Stimulated activated CD4-positive, alpha-beta T cell treated with anti-CD3 and anti-CD28 coated beads, Interleukin-4, amount 100 ng/mL, for 4 hours (primary cell): Measurements from ENCODE around the gene FBXO22.
A peak's percentile ranks its signal among the peaks of the same experiment; 100 is the strongest.
"Not testable (repeated sequence)": the region's sequence is repeated elsewhere in the genome, so short reads cannot be mapped to it uniquely, and the experiment has no call there.

Experiments used
- DNase-seq, 2 experiments: peaks; one replicate each; pipeline ENCODE4 v3.0.0-alpha.2; 2020

FBXO22 gene

DNA sequence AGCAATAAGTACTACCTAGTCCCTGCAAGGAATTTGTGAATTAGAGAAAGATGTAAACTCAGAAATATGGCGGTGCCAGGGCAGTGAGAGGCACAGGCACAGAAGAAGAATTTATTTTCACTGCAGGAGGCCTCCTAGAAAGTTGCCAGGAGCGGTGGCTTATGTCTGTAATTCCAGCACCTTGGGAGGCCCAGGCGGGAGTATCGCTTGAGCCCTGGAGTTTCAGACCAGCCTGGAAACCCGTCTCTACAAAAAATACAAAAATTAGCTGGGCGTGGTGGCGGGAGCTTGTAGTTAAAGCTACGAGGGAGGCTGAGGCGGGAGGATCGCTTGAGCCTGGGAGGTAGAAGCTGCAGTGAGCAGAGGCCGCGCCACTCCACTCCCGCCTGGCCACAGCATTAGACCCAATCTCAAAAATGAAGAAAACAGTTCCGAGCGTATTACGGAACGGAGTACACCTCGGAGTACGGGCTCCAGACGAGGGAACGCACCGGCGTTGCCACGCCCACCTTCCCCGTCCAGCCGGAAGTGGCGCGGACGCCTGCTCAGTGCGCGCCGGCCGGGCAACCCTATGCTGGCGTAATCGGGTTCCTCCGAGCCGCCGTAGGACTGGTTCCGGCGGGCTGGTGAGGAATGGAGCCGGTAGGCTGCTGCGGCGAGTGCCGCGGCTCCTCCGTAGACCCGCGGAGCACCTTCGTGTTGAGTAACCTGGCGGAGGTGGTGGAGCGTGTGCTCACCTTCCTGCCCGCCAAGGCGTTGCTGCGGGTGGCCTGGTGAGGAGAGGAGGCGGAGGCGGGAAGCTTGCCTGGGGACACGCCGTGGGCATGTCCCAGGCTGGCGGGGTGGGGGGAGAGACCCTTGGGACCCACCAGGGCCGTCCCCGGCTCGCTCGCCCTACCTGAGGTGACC, at the start of gene FBXO22:
FBXO22 (plus strand) TSS at position 548 of the 909 bp plus-strand sequence; CDS start at position 634, 86 bp downstream.
- peak; percentile 84 to 89 for DNase-seq

DNA sequence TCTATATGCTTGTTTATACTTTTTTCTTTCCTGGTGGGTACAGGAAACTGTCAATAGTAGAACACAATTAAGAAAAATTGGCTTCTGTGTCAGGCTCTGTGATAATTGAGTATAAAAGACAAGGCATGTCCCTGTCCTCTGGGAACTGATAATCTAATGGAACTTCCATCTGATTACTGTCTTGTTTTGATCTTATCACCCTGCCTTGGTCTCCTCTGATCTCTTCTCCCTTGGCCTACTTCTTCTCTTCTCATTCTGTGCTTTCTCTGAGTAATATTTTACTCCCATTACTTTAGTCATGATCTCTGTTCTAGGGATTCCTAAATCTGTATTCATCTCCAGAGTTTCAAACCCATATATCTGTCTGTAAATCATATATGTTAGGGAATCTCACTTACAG, 45.8 kb upstream of the FBXO22 start:
- no peak for DNase-seq

DNA sequence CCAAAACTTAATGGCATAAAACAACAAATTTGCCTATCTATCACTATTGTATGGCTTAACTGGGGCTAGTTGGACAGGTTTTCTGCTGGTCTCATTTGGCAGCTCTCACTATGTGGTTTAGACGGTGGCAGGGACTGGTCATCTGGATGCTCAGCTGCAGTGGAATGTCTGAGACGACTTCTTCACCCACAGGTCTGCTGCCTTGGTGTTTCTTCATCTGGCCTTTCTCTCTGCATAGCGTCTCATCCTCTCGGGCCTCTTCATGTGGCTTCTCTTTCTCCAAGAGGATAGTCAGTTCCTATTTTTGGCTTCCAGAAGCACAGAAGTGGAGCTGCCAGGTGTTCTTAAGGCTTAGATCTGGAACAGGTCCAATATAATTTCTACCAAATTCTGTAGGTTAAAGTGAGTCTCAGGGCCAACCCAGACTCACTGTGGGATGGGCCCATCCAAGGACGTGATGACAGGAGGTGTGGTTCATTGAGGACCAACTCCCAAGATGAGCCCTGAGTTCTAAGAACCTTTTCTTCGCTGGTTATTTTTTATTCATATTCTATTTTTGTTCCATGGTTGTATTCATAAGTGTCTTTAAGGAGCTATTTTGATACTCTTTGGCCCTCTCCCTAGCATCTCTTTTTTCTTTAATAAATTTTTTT, 41.8 kb upstream of the FBXO22 start:
- DNase-seq: no peak

DNA sequence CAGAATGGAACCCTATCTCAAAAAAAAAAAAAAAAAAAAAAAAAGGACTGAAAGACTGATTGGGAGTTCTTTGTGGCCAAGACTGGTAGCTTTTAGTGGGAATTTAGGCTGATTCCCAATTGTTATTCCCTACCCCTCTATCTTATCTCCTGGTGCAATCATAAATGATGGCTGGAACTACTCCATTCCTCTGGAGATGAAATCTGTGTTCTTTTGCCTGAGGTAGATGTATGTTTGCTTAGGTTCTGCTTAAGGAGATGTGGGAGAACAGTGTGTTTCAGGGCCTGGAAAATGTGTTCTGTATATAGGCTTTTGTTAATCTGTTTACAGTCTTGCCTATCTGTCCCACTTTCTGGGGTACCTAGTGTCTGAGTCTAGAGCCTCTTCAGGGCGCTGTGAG, 40.9 kb upstream of the FBXO22 start:
- DNase-seq: no peak

DNA sequence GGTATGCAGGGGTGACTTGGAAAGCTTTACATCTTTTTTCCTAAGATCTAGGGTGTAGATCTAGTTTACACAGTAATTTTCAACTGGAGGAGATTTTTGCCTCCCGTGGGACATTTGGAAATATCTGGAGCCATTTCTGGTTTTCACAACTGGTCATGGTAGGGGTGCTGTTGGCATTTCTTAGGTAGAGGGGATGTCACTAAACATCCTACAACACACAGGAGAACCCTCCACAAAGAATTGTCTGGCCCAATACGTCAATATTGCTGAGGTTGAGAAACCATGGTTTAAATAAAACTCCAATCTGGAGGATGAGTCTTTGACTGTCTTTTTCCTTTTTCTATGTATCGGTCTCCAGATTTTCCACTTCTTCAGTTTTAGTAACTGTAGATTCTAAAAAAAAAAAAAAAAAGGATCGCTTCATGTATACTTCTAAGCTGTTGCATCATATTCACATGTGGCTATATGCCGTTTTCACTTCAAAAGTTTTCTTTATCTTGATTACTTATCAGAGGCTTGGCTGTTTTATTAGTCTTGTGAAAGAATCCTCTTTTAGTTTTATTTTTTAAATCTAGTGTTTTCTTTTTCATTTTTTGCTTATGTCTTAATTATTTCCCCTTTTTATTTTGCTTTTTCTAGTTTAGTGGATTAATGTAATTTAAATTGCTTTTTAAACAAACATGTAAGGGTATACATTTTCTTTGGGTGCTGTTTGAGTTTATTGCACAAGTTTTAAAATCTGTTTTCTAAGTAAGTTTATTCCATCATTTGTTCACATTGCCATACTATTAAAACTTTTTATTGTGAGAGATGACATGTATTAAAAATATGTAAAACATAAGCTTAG, 39.2 kb upstream of the FBXO22 start:
- no peak for DNase-seq

DNA sequence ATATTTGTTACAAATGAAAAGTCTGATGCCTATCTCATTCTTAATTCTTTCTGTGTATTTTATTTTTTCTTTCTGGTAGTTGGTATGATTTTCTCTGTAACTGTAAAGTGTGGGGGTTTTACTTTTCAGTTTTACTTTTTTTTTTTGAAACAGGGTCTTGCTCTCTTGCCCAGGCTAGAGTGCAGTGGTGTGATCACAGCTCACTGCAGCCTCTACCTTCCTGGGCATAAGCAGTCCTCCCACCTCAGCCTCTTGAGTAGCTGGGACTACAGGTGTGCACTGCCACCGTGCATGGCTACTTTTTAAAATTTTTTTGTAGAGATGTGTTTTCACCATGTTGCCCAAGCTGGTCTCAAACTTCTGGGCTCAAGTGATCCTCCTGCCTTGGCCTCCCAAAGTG, 37.6 kb upstream of the FBXO22 start:
- not testable (repeated sequence) for DNase-seq

DNA sequence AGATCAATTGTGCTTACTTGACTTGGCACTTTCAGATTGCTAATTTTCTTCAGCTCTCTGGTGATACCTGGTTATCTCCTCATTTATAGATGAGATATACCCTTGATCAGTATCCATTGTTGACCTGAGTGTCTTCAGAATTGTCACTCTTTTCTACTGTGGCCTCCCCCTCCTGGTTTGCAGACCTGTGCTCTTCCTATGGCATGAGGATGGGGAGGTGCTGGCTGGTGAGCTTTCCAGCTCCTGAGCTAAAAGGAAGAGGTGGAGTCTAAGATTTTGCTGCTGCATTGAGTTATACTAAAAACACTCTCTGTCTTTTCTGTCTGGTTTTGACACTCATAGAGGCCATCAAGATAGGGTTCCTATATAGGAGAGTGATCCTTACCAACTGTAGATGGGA, 36.8 kb upstream of the FBXO22 start:
- no peak for DNase-seq

DNA sequence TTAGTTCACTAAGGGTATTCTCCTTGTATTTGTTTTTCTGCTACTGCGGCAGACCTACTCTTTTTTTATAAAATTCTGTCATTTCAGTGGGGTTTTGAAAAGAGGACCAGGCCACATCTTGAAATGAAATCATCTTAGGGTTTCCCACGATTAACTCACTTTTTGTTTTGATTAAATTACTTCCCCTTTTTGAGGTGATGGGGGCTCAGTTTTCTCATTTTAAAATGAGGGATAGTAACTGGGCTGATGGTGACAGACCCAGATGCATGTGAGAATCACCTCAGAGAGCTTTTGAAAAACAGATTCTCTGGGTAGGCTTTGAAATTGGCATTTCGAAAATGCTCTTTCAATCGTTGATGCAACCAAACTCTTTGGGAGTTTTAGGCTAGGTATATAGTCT, 36.2 kb upstream of the FBXO22 start:
- DNase-seq: no peak

DNA sequence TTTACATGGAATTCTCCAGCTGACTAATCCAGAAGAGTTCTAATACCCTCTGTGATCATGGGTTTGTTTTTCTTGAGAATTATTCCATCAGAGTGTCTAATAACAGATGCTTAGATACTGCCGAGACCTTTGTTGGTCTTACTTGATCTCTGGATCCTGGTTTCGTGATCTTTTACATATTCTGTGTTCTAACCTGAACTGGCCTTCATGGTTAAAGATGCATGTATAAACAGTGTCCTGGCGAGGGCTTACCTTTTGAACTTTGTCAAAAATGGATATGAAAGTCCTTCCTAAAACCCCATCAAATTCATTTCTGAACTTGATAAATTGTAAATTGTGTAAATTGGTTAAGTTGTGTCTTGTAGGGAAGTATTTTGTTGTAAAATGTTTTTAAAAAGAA, 35.7 kb upstream of the FBXO22 start:
- DNase-seq: no peak

DNA sequence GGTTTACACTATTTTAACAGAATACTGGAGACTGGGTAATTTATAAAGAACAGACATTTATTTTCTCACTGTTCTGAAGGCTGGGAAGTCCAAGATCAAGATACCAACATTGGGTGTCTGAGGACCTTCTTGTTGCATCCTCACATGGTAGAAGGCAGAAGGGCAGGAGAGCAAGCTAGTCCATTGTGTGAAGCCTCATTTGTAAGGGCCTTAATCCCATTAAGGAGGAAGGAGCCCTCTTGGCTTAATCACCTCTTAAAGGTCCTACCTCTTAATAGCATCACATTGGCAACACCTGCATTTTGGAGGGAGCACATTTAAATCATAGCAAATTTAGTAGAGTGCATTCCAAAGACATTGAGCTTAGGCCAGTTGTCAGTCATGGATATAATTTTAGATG, 34.2 kb upstream of the FBXO22 start:
- no peak for DNase-seq

DNA sequence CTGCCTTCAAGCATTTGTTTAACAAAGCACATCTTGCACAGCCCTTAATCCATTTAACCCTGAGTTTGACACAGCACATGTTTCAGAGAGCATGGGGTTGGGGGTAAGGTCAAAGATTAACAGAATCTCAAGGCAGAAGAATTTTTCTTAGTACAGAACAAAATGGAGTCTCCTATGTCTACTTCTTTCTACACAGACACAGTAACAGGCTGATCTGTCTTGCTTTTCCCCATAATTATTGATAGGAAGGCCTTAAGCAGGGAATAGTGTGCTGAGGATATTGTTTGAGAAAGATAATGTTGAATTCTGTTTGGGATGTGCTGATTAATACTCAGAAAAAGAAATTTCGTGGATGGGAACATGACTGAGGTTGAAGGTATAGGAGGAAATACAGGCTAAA, 32.1 kb upstream of the FBXO22 start:
- not testable (repeated sequence) for DNase-seq

DNA sequence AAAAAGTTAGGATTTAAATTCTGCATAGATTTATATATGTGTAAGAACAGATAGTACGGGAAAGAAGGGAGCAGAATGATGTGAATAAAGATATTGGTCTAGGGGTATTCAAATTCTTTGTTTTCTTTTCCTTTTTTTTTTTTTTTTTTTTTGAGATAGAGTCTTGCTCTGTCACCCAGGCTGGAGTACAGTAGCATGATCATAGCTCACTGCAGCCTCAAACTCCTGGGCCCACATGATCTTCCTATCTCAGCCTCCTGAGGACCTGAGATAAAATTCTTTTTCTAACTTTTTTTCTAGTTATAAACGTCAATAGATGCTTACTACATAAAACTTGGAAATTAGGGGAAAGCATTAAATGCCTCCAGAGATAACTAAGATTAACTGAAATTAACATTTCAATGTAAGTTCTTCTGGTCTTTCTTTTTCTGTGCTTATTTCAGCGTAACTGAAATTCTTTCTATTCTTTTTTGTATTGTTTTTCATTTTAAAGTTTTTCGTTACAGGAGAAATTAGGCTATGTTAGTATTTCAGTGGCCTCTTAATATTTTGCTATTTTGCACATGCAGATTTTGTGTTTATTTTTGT, 31.2 kb upstream of the FBXO22 start:
- DNase-seq: no peak

DNA sequence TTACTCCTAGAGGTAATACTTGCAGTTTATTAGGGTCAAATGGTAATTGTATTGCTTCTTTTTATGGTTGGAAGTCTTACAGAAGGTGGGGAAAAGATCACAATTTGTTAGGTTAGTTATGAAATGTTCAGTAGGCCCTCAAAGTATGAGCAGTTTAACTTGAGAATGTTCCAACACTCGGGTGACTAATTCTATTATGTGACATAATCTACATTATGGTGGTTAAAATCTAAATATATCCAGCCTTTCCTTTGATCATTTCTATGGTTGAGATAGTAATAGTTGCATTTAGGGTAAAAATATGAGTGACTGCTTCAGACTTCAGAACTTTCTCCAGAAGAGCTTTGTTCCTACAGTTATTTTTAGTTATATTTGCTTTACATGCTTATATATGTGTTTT, 19.6 kb upstream of the FBXO22 start:
- DNase-seq: no peak

DNA sequence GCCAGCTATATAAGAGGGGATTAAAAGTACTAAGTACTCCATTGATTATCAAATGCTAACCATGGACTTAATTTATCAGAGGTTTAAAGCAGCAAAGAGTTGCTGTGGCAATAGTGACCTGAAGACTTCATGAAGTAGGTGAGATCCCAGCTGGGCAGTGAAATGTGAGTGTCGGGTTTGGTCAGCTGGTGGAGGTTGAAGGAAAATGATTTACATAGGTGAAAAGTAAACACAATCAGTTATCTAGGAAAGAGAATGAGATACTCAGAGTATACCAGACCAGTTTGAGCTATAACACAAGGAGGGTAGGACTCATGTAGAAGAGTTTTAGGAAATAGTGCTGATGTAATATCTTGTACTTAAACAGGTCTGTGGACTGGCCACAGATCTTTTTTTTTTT, 16.5 kb upstream of the FBXO22 start:
- no peak for DNase-seq

DNA sequence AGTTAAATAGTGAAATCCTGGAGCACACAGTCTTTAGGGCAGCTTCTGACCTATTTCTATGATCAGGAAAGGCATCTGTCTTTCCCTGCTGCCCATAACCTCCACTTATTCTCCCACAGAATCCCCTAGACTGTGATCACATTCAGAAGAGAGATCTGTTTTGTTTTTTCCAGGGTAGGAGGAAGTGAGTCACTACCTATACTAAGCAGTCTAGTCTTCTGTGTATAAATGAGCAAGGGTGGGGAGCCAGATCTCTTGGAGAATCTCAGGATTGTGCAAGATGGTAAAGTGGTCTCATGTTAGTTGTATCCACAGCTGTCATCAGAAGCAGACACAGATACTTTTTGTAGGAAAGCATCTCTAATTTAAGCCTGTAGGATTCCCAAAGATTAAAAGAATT, 11.8 kb upstream of the FBXO22 start:
- no peak for DNase-seq

DNA sequence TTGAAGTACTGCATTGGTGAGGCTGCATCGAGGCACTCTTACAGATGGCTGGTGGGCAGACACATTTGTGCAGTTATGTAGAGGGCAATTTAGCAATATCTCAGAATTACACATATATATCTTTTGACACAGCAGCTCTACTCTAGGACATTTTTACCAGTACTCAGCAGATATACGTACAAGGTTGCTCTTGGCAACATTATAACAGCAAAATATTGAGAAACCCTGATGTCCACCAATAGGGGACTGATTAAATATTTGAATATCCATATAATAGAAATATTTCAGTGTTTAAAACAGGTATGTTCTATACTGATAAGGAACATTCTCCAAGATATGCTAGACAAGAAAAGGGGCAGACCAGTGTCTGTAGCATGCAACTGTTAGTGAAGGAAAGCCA, 7.9 kb upstream of the FBXO22 start:
- no peak for DNase-seq

DNA sequence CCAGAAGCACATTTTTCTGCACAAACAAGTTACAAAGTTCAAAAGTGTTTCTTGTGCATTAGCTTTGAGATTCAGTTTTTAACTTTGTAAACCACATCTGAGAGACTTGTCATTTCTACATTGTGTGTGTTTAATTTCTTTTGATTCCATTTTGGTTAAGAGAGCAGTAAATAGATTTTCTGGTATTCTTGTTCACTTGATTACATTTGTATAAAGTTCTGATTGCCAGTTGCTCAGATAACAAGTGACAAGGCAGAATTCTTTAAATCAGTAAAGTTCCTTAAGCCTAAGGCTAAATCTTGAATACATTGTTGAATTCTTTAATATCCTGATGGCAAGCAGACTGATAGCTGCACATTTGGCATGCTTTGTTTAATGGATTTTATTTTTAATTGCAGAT, 3.1 kb upstream of the FBXO22 start:
- no peak for DNase-seq

DNA sequence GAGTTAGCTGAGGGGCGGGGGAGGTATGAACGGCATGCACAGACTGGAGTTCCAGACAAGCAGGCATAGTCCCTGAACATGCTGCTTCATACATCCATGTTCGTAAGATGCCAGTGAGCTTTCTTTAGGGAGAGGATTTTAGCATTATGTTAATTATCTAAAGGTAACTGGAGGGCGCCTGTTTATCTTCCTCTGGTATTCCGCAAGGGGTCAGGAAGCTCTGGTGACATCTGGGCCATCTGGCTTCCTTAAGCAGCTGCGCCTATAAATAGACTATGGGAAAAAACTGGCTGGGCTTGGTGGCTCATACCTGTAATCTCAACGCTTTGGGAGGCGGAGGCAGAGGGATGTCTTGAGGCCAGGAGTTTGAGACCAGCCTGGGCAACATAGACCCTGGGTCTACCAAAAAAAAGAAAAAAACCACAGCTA, 1.5 kb upstream of the FBXO22 start:
- no peak for DNase-seq

DNA sequence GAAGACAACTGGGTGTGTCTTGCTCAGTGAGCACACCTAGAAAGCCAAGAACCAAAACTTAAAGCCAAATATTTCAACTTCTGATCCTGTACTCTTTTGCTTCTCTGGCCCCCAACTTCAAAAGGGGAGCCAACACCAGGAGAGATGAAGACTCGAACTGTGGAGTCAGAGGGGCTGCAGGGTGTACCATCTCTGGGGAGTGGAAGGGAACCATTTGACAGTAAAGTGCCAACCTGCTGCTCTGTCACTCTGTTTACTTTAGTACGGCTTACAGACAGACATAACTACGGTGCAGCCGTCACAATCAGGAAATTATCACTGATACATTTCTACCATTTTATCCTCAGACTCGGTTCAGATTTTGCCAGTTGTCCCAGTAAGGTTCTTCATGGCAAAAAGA, 1.6 kb downstream of the FBXO22 start:
- DNase-seq: no peak

DNA sequence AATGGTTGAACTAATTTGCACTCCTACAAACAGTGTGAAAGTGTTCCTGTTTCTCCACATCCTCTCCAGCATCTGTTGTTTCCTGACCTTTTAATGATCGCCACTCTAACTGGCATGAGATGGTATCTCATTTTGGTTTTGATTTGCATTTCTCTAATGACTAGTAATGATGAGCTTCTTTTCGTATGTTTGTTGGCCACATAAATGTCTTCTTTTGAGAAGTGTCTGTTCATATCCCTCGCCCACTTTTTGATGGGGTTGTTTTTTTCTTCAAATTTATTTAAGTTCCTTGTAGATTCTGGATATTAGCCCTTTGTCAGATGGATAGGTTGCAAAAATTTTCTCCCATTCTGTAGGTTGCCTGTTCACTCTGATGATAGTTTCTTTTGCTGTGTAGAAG, 6.7 kb downstream of the FBXO22 start:
- DNase-seq: not testable (repeated sequence)

DNA sequence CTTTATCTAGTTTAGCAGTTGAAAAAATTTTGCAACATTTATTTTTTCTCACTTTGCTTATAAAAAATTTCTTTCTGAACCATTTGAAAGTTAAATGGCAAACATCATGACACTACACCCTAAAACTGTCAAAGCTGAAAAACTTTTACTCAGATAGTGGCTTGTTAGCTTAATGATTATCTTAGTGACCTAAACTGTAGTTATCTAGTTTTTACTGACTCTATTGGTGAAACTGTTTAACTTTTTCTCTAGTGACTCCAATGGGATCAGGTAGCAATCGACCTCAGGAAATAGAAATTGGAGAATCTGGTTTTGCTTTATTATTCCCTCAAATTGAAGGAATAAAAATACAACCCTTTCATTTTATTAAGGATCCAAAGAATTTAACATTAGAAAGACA, 13.3 kb downstream of the FBXO22 start:
- no peak for DNase-seq

DNA sequence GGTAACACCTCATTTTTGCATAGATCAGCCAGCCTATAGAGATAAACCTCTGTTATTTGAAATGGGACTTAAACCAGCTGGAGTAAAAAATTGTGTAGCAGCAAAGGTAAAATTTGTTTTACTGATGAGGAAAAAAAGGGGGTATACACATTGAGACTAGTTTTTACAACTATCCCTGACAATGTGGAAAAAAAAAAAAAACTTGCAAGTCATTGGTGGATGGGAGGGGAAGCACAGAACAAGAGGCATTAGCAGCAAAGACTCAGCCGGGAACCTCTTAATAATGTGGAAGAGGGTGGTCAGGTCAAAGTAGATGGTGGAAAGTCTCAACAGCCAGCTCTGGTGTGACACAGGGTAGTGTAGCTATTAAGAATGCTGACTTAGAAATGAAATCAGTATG, 14.5 kb downstream of the FBXO22 start:
- DNase-seq: no peak

DNA sequence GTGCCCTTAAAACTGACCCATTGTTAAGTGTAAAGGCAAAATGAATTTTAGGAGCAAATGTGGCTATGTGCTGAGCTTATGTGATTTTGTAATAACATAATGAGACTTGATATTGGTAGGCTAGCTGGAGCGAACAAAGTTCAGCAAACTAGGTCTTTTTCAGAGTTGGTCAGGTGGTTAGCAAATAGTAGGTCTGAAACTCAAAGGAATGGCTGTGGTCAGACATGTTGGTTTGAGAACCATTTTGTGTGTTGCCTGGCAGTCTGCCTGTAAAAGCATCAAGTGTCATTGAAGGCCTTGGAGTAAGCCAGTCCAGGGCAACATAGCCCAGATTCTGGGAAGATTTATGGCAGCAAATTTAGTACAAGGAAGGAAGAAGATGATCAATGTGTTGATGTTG, 16.4 kb downstream of the FBXO22 start:
- no peak for DNase-seq
